OCI-LY7 (cell line): ENCODE measurements around the gene MRPL36. TPM values are rescaled to one million over a fixed set of nuclear protein-coding genes. Genes with fewer than 3 reads are reported as not detected.

Source experiments
- BruUV-seq: library from RNA; stranded (reverse); fragments of 400-500 nt; replicated peaks from 2 replicates; lab custom pipeline; 2021; lab: Mats Ljungman, UMichigan
- CTCF ChIA-PET: fragments of 300-600 bp; sonication (Branson Sonifier 250); formaldehyde crosslinking; loops from one replicate; lab custom pipeline; 2022; ENCODE audit warnings: antibody characterized with exemption; ENCODE audit not compliant: unreplicated experiment; lab: Charles Lee
- POLR2A ChIA-PET: fragments of 300-600 bp; sonication (Branson Sonifier 250); formaldehyde crosslinking; loops from one replicate; lab custom pipeline; 2022; ENCODE audit warnings: antibody characterized with exemption; lab: Charles Lee
- DNase-seq: peaks from one replicate; pipeline ENCODE4 v3.0.0-alpha.2; 2015; ENCODE audit warnings: low spot score
- H2AFZ ChIP-seq: fragments of 200-600 bp; sonication (generic), shearing (Covaris generic); 2 replicates; pipeline ENCODE4 v1.6.1; 2014; ENCODE audit warnings: mild to moderate bottlenecking, antibody characterized with exemption, low read length, moderate library complexity
- H3K27ac ChIP-seq: fragments of 200-600 bp; sonication (generic); 2 replicates; pipeline ENCODE4 v1.5.1; 2014; ENCODE audit warnings: mixed run types, low read depth, mild to moderate bottlenecking, moderate library complexity, low read length, inconsistent platforms; ENCODE audit not compliant: poor library complexity, severe bottlenecking
- H3K36me3 ChIP-seq: fragments of 200-600 bp; sonication (generic); 2 replicates; pipeline ENCODE4 v1.6.1; 2014; ENCODE audit warnings: mild to moderate bottlenecking, antibody characterized with exemption, low read length, moderate library complexity, mixed read lengths; ENCODE audit not compliant: insufficient read depth
- H3K4me1 ChIP-seq: fragments of 200-600 bp; sonication (generic); 2 replicates; pipeline ENCODE4 v1.5.1; 2014; ENCODE audit warnings: mild to moderate bottlenecking, low read length; ENCODE audit not compliant: insufficient read depth, poor library complexity, severe bottlenecking
- H3K4me2 ChIP-seq: fragments of 200-600 bp; sonication (generic); 2 replicates; pipeline ENCODE4 v1.6.1; 2014; ENCODE audit warnings: mild to moderate bottlenecking, low read length
- H3K4me3 ChIP-seq: fragments of 200-600 bp; sonication (generic); 2 replicates; pipeline ENCODE4 v1.5.1; 2014; ENCODE audit warnings: mild to moderate bottlenecking, low read depth, low read length; ENCODE audit not compliant: poor library complexity, severe bottlenecking
- H3K79me2 ChIP-seq: fragments of 200-600 bp; sonication (generic); 2 replicates; pipeline ENCODE4 v1.6.1; 2016; ENCODE audit warnings: low read depth, mild to moderate bottlenecking, low read length, moderate library complexity, mixed read lengths; ENCODE audit not compliant: insufficient read depth
- H3K9me2 ChIP-seq: fragments of 200-600 bp; sonication (generic); 2 replicates; pipeline ENCODE4 v1.6.1; 2016; ENCODE audit warnings: mild to moderate bottlenecking, low read length, mixed read lengths; ENCODE audit not compliant: insufficient read depth
- H3K9me3 ChIP-seq: fragments of 200-600 bp; sonication (generic); 2 replicates; pipeline ENCODE4 v1.6.1; 2014; ENCODE audit warnings: mild to moderate bottlenecking, mixed run types, low read length, mixed read lengths
- H4K20me1 ChIP-seq: fragments of 200-600 bp; sonication (generic); 2 replicates; pipeline ENCODE4 v1.6.1; 2014; ENCODE audit warnings: mild to moderate bottlenecking, antibody characterized with exemption, low read length, moderate library complexity, mixed read lengths; ENCODE audit not compliant: insufficient read depth
- CTCF ChIP-seq: fragments of 200-600 bp; sonication (generic); conservative IDR thresholded peaks from 2 replicates; pipeline ENCODE4 v1.5.1; 2014; ENCODE audit warnings: mild to moderate bottlenecking, antibody characterized with exemption, low read length, moderate library complexity, mixed read lengths
- EZH2phosphoT487 ChIP-seq: fragments of 200-600 bp; sonication (generic); IDR thresholded peaks from 2 replicates; pipeline ENCODE4 v1.6.1; 2018; ENCODE audit warnings: low read depth, borderline replicate concordance, mild to moderate bottlenecking, mixed run types, antibody characterized with exemption, low read length, moderate library complexity, mixed read lengths
- intact Hi-C: fragments of 100-400 bp; cut with micrococcal nuclease; formaldehyde crosslinking; loops from one replicate; pipeline ENCODE4 v1.10.0; 2022; ENCODE audit not compliant: unreplicated experiment
- total RNA-seq, 2 experiments: library from RNA; depleted of rRNA in 1 of 2; stranded (reverse); fragments of >200 nt in 1 of 2; shearing (Covaris generic) in 1 of 2; gene quantifications; 2 replicates each; pipeline ENCODE4 v1.2.3, GENCODE V29; 2014 to 2022

MRPL36 gene
- total RNA-seq, 2 experiments from 2014 or later, result 91.7 to 93.8 TPM

GRCh38 chr5:1824109-1824821, 24.6 kb upstream of the MRPL36 start:
- TF ChIP-seq EZH2phosphoT487 (no peak), CTCF (peak; percentile 44)
- intact Hi-C loops, result no loop called here

DNA sequence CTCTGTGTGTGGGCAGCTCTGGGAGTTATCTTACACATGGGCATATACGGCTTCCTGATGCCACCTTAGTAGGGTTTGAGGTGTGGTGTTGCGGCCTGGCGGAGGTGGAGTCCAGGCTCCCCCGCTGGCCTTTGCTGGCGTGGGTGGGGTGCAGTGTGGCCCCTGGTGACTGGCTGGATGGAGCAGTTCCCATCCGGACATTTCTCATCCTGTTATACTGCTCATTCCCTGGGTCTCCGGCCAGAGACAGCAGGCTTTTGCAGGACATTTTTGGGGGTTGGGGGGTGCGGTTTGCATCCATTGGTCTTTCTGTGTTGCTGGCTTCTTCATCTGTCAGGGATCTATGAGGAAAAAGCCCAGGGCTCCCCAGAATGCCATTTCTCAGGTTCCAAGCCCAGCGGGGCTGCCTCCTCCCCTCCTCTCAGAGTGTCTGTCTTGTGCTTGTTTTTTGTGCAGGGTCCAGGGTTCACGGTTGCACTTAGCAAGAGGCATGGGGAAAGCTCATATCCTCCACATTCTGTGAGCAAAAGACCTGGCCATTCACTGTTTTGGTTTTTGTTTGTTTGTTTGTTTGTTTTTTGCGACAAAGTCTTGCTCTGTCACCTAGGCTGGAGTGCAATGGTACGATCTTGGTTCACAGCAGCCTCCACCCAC, 23.9 kb upstream of the MRPL36 start:
- DNase-seq, result no peak
- Histone ChIP-seq H3K9me2 (no peaks in the 10 kb centered on the region), H3K27ac (no peak overlapping the region), H3K4me2 (no peak overlapping the region), H4K20me1 (0 out of 2 replicates have a peak, but pooled peaks cover 2% of the 10 kb centered on the region), H3K79me2 (no peaks in the 10 kb centered on the region), H3K9me3 (no peaks in the 10 kb centered on the region), H3K4me1 (peaks cover 10% of the 10 kb centered on the region), H3K4me3 (no peak overlapping the region), H3K36me3 (peaks cover 68% of the 10 kb centered on the region), H2AFZ (no peak overlapping the region)
- POLR2A ChIA-PET, result no interaction called here
- TF ChIP-seq CTCF, result no peak
- no peak for TF ChIP-seq EZH2phosphoT487
- BruUV-seq, result no TSS peak
- intact Hi-C loops, result no loop called here
- CTCF ChIA-PET, result no interaction called here

More at GRCh38 chr5:1824109-1824821, 24.6 kb upstream of the MRPL36 start:
- H3K9me3 ChIP-seq, result no peaks in the 10 kb centered on the region
- peaks cover 61% of the 10 kb centered on the region for H3K36me3 ChIP-seq
- no peak overlapping the region for H3K4me2 ChIP-seq
- H3K27ac ChIP-seq, result no peak overlapping the region
- H2AFZ ChIP-seq, result no peak overlapping the region
- no peak for DNase-seq
- H3K79me2 ChIP-seq, result no peaks in the 10 kb centered on the region
- ChIA-PET POLR2A (no interaction called here), CTCF (interaction anchor here (0.6 kb wide), 1 partner anchor 693 kb away, joined by 3 read pairs; no protein-coding TSS in a partner anchor)
- no peak overlapping the region for H3K4me3 ChIP-seq
- BruUV-seq, result no TSS peak
- H3K9me2 ChIP-seq, result no peaks in the 10 kb centered on the region
- no peaks in the 10 kb centered on the region for H4K20me1 ChIP-seq
- peaks cover 4% of the 10 kb centered on the region for H3K4me1 ChIP-seq

DNA sequence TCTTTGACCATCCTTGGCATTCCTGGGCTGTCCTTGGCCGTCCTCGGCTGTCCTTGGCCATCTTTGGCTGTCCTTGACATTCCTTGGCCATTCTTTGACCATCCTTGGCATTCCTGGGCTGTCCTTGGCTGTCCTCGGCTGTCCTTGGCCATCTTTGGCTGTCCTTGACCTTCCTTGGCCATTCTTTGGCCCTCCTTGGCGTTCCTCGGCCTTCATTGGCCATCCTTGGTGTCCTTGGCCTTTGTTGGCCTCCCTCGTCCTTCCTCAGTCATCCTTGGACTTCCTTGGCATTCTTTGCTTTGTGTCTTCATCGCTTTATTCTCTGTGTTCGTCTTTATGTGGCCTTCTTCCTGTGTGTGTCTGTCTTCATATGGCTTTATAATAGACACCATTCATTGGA, 22.2 kb upstream of the MRPL36 start:
- Histone ChIP-seq H2AFZ (no peak overlapping the region), H3K9me2 (no peaks in the 10 kb centered on the region), H3K4me1 (peaks cover 10% of the 10 kb centered on the region), H3K79me2 (no peaks in the 10 kb centered on the region), H3K27ac (no peak overlapping the region), H3K36me3 (peaks cover 79% of the 10 kb centered on the region), H3K9me3 (no peaks in the 10 kb centered on the region), H4K20me1 (0 out of 2 replicates have a peak, but pooled peaks cover 5% of the 10 kb centered on the region), H3K4me2 (no peak overlapping the region), H3K4me3 (no peak overlapping the region)
- TF ChIP-seq EZH2phosphoT487 (no peak), CTCF (no peak)
- CTCF ChIA-PET, result no interaction called here
- no TSS peak for BruUV-seq
- intact Hi-C loops, result no loop called here
- POLR2A ChIA-PET, result no interaction called here
- no peak for DNase-seq
